Urinary bladder (tissue), 4 donors: ENCODE results near the gene ECHS1. TPM values are rescaled to one million over a fixed set of nuclear protein-coding genes. Genes with fewer than 3 reads are reported as not detected.

Source experiments
- DNase-seq: peaks from one replicate; pipeline ENCODE4 v3.0.0-alpha.2; 2015; ENCODE audit errors: extremely low spot score
- H3K27ac ChIP-seq: one replicate; pipeline ENCODE4 v1.5.1; 2013; ENCODE audit warnings: low read depth, mild to moderate bottlenecking, moderate library complexity
- H3K36me3 ChIP-seq: one replicate; pipeline ENCODE4 v1.6.1; 2013; ENCODE audit warnings: mild to moderate bottlenecking, moderate library complexity; ENCODE audit not compliant: insufficient read depth
- H3K4me1 ChIP-seq: one replicate; pipeline ENCODE4 v1.6.1; 2013; ENCODE audit warnings: mild to moderate bottlenecking, moderate library complexity; ENCODE audit not compliant: insufficient read depth
- H3K4me3 ChIP-seq: one replicate; pipeline ENCODE4 v1.5.1; 2013; ENCODE audit warnings: low read depth, low read length
- WGBS: extraction: QIAGEN DNeasy Blood & Tissue Kit; methylation state at CpG from one replicate; pipeline ENCODE4 v1.1.7; 2013; 5-methylcytosine and 5-hydroxymethylcytosine counted together
- polyA plus RNA-seq: library from polyadenylated mRNA; stranded (reverse); fragments of 200-250 nt; gene quantifications from one replicate; pipeline ENCODE4 v1.2.3, GENCODE V29; 2013
- total RNA-seq: library from RNA; depleted of rRNA; stranded (reverse); fragments of >200 nt; gene quantifications from one replicate; pipeline ENCODE4 v1.2.3, GENCODE V29; 2014
- donor health status: healthy with polysubstance abuse.
- donor health status: healthy.

ECHS1 gene
- total and polyA plus RNA-seq, 2 donors, result 43.0 to 93.9 TPM

- no peak for DNase-seq
- Histone ChIP-seq H3K4me3 (no peak overlapping the region), H3K4me1 (no peaks in the 10 kb centered on the region), H3K36me3 (peaks cover 7% of the 10 kb centered on the region), H3K27ac (no peak overlapping the region)
- 89% methylated on average over 13 of the region's 13 CpGs for WGBS
Observed at GRCh38 chr10:133365461-133366129, 7.6 kb downstream of the ECHS1 start.

DNA sequence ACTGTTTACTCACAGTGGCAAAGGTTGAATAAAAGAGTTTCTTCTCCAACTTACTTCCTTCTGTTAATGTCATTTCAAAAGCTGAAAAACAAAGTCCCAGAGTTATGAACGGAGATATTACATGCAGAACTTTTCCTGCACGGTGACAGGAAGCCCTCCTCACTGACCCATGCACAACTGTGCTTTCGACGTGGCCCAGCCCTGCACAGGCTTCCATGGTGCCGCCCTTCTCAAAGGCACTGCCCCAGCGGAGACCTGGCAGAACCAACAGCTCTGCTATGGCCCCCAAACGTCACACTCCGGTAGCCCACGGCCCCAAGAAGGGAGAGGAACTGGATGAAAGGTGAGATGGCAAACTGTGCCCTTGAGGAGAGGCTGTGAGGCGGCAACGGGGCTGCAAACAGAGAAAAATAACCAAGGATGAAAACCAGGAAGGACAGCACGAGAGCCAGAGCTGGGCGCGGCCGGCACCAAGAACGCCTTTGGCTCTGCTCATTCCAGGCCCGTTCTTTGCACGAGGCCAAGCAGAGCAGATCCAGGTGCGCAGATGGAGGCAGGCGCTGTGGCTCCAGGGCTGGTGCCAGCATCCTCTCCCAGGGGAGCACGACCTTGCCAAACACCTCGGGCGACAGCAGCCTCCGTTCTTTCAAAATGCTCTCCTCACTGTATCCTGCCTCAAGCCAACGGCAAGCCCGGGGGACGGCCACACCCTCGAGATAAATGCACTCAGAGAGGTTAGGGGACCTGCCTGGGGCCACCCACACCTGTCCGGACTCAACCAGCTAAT is 8.3 kb downstream of the ECHS1 start:
- Histone ChIP-seq H3K27ac (no peak overlapping the region), H3K4me3 (no peak overlapping the region), H3K4me1 (no peaks in the 10 kb centered on the region), H3K36me3 (peaks cover 7% of the 10 kb centered on the region)
- no peak for DNase-seq
- 82% methylated on average over 29 of the region's 29 CpGs for WGBS

- DNase-seq, result no peak
- 92% methylated on average over 13 of the region's 13 CpGs for WGBS
- no peaks in the 10 kb centered on the region for H3K4me1 ChIP-seq
- H3K4me3 ChIP-seq, result no peak overlapping the region
- H3K36me3 ChIP-seq, result peaks cover 7% of the 10 kb centered on the region
- no peak overlapping the region for H3K27ac ChIP-seq
Observed at GRCh38 chr10:133362846-133363245, 10.3 kb downstream of the ECHS1 start.

DNA sequence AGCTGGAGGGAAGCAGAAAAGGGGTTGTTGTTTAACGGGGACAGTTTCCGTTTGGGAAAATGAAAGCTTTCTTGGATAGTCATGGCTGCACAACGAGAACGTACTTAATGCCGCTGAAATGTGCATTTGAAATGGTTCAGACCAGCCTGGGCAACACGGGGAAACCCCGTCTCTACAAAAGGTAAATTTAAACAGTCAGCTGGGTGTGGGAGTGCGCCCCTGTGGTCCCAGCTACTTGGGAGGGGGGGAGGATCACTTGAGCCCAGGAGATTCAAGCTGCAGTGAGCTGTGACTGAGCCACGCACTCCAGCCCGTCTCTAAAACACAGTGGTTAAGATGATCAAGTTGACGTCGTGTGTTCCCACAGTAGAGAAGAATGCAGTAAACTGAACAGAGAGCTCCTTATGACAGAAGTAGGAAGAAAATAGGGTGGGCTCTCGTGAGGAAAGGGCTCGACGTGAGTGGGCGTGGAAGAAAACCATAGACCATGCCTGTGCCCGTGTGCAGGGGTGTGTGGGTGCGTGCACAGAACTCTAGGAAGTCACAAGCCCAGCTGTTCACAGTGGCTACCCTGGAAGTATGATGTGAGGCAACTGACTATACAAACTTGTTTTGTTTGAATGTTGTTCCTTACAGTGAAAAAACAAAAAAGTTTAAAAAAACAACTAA is 11.2 kb downstream of the ECHS1 start:
- DNase-seq, result no peak
- H3K27ac ChIP-seq, result no peak overlapping the region
- H3K4me3 ChIP-seq, result no peak overlapping the region
- no peaks in the 10 kb centered on the region for H3K4me1 ChIP-seq
- H3K36me3 ChIP-seq, result peaks cover 7% of the 10 kb centered on the region
- WGBS, result 78% methylated on average over 18 of the region's 18 CpGs

GRCh38 chr10:133361227-133361626 is 11.9 kb downstream of the ECHS1 start:
- no peak overlapping the region for H3K27ac ChIP-seq
- WGBS, result 91% methylated on average over 5 of the region's 5 CpGs
- no peaks in the 10 kb centered on the region for H3K4me1 ChIP-seq
- peaks cover 4% of the 10 kb centered on the region for H3K36me3 ChIP-seq
- no peak overlapping the region for H3K4me3 ChIP-seq
- no peak for DNase-seq

DNA sequence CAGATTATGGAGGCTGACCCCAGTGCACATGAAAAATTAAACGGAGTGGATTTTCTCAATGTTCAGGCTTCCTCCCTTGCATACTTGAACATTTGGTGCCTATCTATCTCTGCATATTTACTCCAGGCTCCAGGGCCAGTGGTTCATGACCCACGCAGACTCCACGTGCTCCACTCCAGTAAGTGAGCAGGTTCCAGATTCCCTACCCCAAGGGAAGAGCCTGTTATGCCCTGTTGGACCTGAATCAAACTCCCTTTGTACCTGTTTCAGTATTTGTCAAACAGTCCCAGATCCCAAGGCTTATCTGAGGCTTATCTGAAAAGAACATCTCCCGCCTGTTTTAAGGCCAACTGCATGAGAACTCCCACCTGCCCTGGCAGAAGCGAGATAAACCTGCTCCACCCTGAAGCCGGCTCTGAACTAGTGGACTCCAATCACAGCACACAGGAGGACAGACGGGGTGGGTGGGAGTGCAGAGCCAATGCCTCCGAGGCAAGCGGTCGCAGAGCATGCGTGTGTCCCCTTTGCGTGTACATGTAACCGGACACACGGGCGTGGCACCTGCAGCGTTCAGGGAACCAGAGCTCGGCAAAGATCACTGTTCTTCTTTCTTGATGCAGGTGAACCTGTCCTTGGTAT is 13.1 kb downstream of the ECHS1 start:
- H3K27ac ChIP-seq, result no peak overlapping the region
- no peaks in the 10 kb centered on the region for H3K4me1 ChIP-seq
- H3K36me3 ChIP-seq, result peaks cover 4% of the 10 kb centered on the region
- DNase-seq, result no peak
- H3K4me3 ChIP-seq, result no peak overlapping the region
- 60% methylated on average over 17 of the region's 17 CpGs for WGBS

DNA sequence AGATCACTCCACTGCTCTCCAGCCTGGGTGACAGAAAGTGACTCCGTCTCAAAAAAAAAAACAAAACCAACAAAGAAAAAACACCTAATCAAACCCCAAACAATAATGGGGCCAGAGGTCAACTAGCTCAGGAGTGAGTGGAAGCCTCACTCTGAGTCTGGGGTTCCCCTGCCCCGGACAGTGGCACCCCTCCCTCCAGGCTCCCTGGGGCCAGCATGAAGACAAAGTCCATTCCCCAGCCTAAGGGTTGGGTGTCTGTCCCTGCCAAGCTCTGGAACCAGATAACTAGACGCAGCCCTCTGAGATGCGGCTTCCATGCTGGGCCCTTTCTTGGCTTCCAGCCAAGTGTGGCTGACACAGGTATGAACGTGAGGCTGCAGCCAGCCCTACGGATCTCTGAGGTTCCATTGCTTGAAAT is 13.6 kb downstream of the ECHS1 start:
- no peak overlapping the region for H3K4me3 ChIP-seq
- H3K4me1 ChIP-seq, result no peaks in the 10 kb centered on the region
- DNase-seq, result no peak
- H3K36me3 ChIP-seq, result peaks cover 4% of the 10 kb centered on the region
- H3K27ac ChIP-seq, result no peak overlapping the region
- 41% methylated on average over 6 of the region's 6 CpGs for WGBS

GRCh38 chr10:133358925-133359310 is 14.2 kb downstream of the ECHS1 start:
- no peak for DNase-seq

DNA sequence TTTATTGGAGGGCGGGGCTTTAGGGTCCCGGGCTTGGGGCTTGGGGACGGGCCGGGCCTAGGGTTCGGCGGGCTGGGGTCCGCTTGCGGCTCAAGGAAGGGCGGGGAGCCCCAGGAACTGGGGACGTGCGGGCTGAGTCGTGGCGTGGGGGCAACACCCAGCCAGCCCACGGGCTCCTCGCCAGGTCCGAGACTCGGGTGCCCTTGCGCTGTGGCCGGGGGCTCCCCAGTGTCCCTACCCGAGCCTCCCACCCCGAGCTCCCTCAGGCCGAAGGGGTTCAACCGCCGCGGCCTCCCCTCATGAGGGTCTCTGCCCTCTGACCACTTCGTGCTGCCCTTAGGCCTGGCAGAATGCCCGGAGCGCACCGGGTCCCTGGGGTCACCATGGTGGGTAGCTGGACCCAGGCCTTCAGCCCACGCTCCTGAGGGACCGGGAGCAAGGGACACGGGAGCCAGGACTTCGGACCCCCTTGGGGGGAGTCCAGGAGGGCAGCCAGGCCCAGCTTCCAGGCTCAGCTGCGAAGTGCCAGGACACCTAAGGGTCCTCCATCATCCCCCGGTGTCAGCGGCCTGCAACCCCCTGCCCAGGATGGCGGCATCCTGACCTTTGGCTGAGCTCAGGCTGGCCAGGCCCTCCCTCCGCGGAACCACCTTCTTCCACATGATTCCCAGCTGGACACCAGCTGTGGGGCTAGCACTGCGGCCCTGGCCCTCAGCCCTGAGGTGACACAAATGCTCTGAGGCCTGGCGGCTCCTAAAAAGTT is 14.8 kb downstream of the ECHS1 start:
- H3K4me1 ChIP-seq, result no peaks in the 10 kb centered on the region
- H3K36me3 ChIP-seq, result peaks cover 4% of the 10 kb centered on the region
- H3K4me3 ChIP-seq, result no peak overlapping the region
- DNase-seq, result no peak
- H3K27ac ChIP-seq, result peak overlapping the region; percentile 31
- WGBS, result 80% methylated on average over 41 of the region's 41 CpGs

More at GRCh38 chr10:133358925-133359310, 14.2 kb downstream of the ECHS1 start:
- no peak overlapping the region for H3K4me3 ChIP-seq
- no peak overlapping the region for H3K27ac ChIP-seq
- no peaks in the 10 kb centered on the region for H3K4me1 ChIP-seq
- 81% methylated on average over 11 of the region's 11 CpGs for WGBS
- peaks cover 4% of the 10 kb centered on the region for H3K36me3 ChIP-seq

- H3K4me1 ChIP-seq, result no peaks in the 10 kb centered on the region
- WGBS, result 2% methylated on average over 83 of the region's 83 CpGs
- peaks cover 2% of the 10 kb centered on the region for H3K36me3 ChIP-seq
- peak within 1 kb of the TSS; percentile 59 for H3K4me3 ChIP-seq
- H3K27ac ChIP-seq, result peak within 1 kb of the TSS; percentile 31
- DNase-seq, result no peak
Observed at GRCh38 chr10:133357285-133358161, 15.6 kb downstream of the ECHS1 start, which contains the start of gene FUOM. TSS of gene FUOM (minus strand) at chr10:133358019. CDS start at chr10:133358007, 12 bp downstream.

GRCh38 chr10:133356549-133357284 is 16.4 kb downstream of the ECHS1 start:
- no peak overlapping the region for H3K27ac ChIP-seq

GRCh38 chr10:133355991-133356390 is 17.2 kb downstream of the ECHS1 start:
- Histone ChIP-seq H3K36me3 (no peaks in the 10 kb centered on the region), H3K4me1 (no peaks in the 10 kb centered on the region), H3K4me3 (no peak overlapping the region), H3K27ac (no peak overlapping the region)
- WGBS, result 94% methylated on average over 3 of the region's 3 CpGs
- DNase-seq, result no peak

More at GRCh38 chr10:133356549-133357284, 16.4 kb downstream of the ECHS1 start:
- Histone ChIP-seq H3K36me3 (no peaks in the 10 kb centered on the region), H3K4me1 (no peaks in the 10 kb centered on the region), H3K4me3 (peak overlapping the region; percentile 59)
- 50% methylated on average over 27 of the region's 27 CpGs for WGBS
- DNase-seq, result no peak
